Upper lobe of left lung (tissue), 6 donors: ENCODE data around the gene FCN1. TPM values are rescaled to one million over a fixed set of nuclear protein-coding genes. Genes with fewer than 3 reads are reported as not detected.

ENCODE experiments used
- ATAC-seq, 2 donors: fragments of 200-7000 bp; cut with Tn5 transposase; one replicate each; pipeline ENCODE4 v1.9.1; 2022; ENCODE audit warnings: mild to moderate bottlenecking in 2 of 2, moderate library complexity in 2 of 2; ENCODE audit not compliant: low FRiP score in 2 of 2
- DNase-seq, 2 donors: peaks; one replicate each; pipeline ENCODE4 v3.0.0-alpha.2; 2019 to 2020
- H3K27ac ChIP-seq, 4 donors: fragments of 200-600 bp; sonication (generic); one replicate each; pipeline ENCODE4 v1.5.1; 2016 to 2019
- H3K27me3 ChIP-seq, 4 donors: fragments of 200-600 bp; sonication (generic); one replicate each; pipeline ENCODE4 v1.5.1; 2017 to 2019
- H3K36me3 ChIP-seq, 4 donors: fragments of 200-600 bp; sonication (generic); one replicate each; pipeline ENCODE4 v1.5.1; 2016 to 2019
- H3K4me1 ChIP-seq, 4 donors: fragments of 200-600 bp; sonication (generic); one replicate each; pipeline ENCODE4 v1.5.1; 2018 to 2019
- H3K4me3 ChIP-seq, 4 donors: fragments of 200-600 bp; sonication (generic); one replicate each; pipeline ENCODE4 v1.5.1; 2017 to 2019; ENCODE audit warnings: mild to moderate bottlenecking in 2 of 4, moderate library complexity in 1 of 4
- H3K9me3 ChIP-seq, 4 donors: fragments of 200-600 bp; sonication (generic); one replicate each; pipeline ENCODE4 v1.5.1; 2018 to 2019
- EP300 ChIP-seq, 4 donors: sonication (generic); formaldehyde crosslinking; IDR thresholded peaks; one replicate each; pipeline ENCODE4 v1.5.1; 2017; ENCODE audit warnings: antibody characterized with exemption in 4 of 4, control low read depth in 2 of 4
- POLR2A ChIP-seq, 4 donors: fragments of 450-650 bp; IDR thresholded peaks; one replicate each; pipeline ENCODE4 v1.5.1; 2016 to 2017; ENCODE audit warnings: antibody characterized with exemption in 4 of 4, mild to moderate bottlenecking in 2 of 4
- POLR2AphosphoS5 ChIP-seq, 2 donors: sonication (generic); formaldehyde crosslinking; IDR thresholded peaks; one replicate each; pipeline ENCODE4 v1.5.1; 2017; ENCODE audit warnings: antibody characterized with exemption in 2 of 2
- WGBS, 2 donors: methylation state at CpG; one replicate each; pipeline ENCODE4 v1.1.5; 2017 to 2018; 5-methylcytosine and 5-hydroxymethylcytosine counted together
- total RNA-seq, 6 donors: library from RNA; depleted of rRNA in 4 of 6; stranded (reverse); fragments of >200 nt in 4 of 6; gene quantifications; one replicate each; pipeline versions ENCODE4 v1.1.0 to v1.2.1, GENCODE V29; 2016 to 2021
- TF ChIP-seq, protein P1 (sequence below), 6 experiments: fragments of 450-650 bp in 4 of 6; fragments of 200-600 bp in 2 of 6; sonication (generic) in 2 of 6; IDR thresholded peaks; one replicate each; pipeline ENCODE4 v1.5.1; 2016 to 2019; ENCODE audit warnings: antibody characterized with exemption in 6 of 6
- donor health status: DM: no; HTN: no; CAD: no; lungs with moderate emphysema.
- donor health status: DM: no; HTN: yes; CAD: no; lungs with severe emphysema.

FCN1 gene
- total RNA-seq, 6 donors from 2014 or later, result 11.5 to 147 (median 19.7) TPM

DNA sequence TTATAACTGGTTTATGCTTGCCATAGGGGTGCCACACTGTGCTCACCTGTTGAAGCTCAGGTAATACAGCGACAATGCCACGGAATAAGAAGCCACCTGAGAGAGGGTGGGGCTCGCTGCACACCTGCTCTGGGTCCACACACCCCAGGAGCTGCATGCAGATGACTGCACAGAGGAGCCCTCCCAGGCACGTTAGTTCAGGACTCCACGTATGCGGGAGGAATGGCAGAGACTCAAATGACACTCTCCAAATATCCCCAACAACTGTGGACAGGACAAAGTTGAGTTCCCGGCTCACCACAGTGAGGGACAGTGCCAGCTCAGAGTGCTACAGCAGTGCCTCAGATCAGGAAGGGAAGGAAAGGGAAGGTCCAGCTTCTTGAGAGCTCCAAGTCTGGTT lies 5.8 kb upstream of the FCN1 start:
- peak in 1 of 2 donors; percentile 20 for DNase-seq
- Histone ChIP-seq H3K27me3 (no peaks in the 10 kb centered on the region), H3K36me3 (no peaks in the 10 kb centered on the region)

DNA sequence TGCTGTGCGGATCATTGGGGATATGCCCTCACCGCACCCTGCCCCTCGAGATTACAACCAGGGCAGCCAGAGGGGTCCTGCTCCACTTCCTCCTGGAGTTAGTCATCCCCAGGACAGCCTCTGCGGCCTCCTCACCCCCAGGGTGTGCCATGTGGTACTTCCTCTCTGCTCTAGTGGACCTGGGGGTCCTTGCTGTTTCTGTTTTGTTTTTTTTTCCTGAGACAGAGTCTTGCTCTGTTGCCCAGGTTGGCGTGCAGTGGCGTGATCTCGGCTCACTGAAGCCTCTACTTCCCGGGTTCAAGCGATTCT lies 5.2 kb upstream of the FCN1 start:
- ATAC-seq, result peak; percentile 69 to 75
- DNase-seq, result peak in 1 of 2 donors; percentile 62
- 68 to 74% methylated on average over 9 of the region's 9 CpGs for WGBS, 2 donors
- H3K4me1 ChIP-seq, result peaks cover 0 to 13% (median 2%) of the 10 kb centered on the region in 4 donors
- no peaks in the 10 kb centered on the region for H3K36me3 ChIP-seq
- peaks cover 0 to 8% (median 4%) of the 10 kb centered on the region in 4 donors for H3K9me3 ChIP-seq
- no peak for TF ChIP-seq POLR2AphosphoS5 (IDR thresholded peaks at IDR 0.05)
- TF ChIP-seq, protein P1, sequence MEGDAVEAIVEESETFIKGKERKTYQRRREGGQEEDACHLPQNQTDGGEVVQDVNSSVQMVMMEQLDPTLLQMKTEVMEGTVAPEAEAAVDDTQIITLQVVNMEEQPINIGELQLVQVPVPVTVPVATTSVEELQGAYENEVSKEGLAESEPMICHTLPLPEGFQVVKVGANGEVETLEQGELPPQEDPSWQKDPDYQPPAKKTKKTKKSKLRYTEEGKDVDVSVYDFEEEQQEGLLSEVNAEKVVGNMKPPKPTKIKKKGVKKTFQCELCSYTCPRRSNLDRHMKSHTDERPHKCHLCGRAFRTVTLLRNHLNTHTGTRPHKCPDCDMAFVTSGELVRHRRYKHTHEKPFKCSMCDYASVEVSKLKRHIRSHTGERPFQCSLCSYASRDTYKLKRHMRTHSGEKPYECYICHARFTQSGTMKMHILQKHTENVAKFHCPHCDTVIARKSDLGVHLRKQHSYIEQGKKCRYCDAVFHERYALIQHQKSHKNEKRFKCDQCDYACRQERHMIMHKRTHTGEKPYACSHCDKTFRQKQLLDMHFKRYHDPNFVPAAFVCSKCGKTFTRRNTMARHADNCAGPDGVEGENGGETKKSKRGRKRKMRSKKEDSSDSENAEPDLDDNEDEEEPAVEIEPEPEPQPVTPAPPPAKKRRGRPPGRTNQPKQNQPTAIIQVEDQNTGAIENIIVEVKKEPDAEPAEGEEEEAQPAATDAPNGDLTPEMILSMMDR (IDR thresholded peaks at IDR 0.05), result no peak
- H3K27ac ChIP-seq, result peak overlapping the region in 3 of 4 donors; percentile 10 to 43 (median 17)
- H3K4me3 ChIP-seq, result no peak overlapping the region
- H3K27me3 ChIP-seq, result no peaks in the 10 kb centered on the region

More for the DNA sequence above, 5.8 kb upstream of the FCN1 start:
- Histone ChIP-seq H3K4me1 (peaks cover 0 to 13% (median 2%) of the 10 kb centered on the region in 4 donors), H3K4me3 (no peak overlapping the region), H3K9me3 (peaks cover 0 to 8% (median 4%) of the 10 kb centered on the region in 4 donors), H3K27ac (peak overlapping the region in 1 of 4 donors; percentile 43)
- peak in 1 of 2 donors; percentile 46 for ATAC-seq
- no peak for TF ChIP-seq EP300 (IDR thresholded peaks at IDR 0.05)
- no peak for TF ChIP-seq POLR2A (IDR thresholded peaks at IDR 0.05)
- no peak for TF ChIP-seq POLR2AphosphoS5 (IDR thresholded peaks at IDR 0.05)
- TF ChIP-seq, protein P1 (IDR thresholded peaks at IDR 0.05), result no peak
- WGBS, 2 donors, result 84% methylated on average over 7 of the region's 7 CpGs; no CpG with 5 or more reads in 1 of the 2 donors

DNA sequence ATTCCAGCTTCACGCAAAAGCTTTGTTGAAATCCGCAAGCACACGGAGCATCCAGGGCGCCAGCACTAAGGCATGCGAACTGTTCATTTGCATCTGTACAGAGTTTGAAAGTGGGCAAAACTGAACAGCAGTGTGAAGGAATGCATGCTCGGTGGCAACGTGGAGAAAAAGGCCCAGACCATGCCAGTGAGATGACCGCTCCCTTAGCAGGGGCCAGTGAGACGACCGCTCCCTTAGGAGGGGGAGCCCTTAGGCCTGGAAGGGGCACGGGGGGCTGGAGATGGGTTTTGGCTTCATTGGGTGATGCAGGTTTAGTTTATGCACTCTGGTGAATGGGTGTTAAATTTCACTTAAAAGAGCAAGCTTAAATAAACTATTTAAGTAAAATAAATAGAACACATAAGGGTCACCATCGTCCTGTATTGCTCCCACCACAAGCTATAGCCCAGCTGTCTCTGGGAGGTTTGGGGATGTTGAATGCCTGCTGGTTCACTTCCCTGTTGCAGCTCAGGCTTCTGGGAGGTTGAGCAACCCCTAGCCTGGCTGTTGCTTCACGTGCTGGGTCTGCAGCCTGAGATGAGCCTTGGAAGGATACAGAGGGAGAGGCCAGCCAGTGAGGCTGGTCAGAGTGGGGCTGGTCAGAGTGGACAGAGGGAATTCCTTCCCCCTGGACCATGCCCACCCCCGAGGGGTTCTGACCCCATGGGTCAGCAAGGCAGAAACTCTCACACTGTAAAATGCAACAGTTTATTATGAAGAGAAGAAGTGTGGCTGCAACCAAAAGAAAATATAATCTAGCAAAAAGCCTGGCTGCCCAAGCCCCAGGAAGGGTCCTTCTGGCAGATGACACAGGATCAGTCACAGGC lies 4.6 kb upstream of the FCN1 start:
- H3K4me1 ChIP-seq, result peaks cover 0 to 13% (median 2%) of the 10 kb centered on the region in 4 donors
- DNase-seq, result peak in 1 of 2 donors; percentile 83
- H3K4me3 ChIP-seq, result no peak overlapping the region
- 67 to 71% methylated on average over 14 of the region's 14 CpGs for WGBS, 2 donors
- H3K27me3 ChIP-seq, result no peaks in the 10 kb centered on the region
- peaks cover 0 to 8% (median 4%) of the 10 kb centered on the region in 4 donors for H3K9me3 ChIP-seq
- peak in 1 of 2 donors; percentile 84 for ATAC-seq
- no peaks in the 10 kb centered on the region for H3K36me3 ChIP-seq
- peak overlapping the region in 3 of 4 donors; percentile 10 to 43 (median 17) for H3K27ac ChIP-seq
- TF ChIP-seq POLR2A (IDR thresholded peaks at IDR 0.05), result no peak
- TF ChIP-seq EP300 (IDR thresholded peaks at IDR 0.05), result no peak
- TF ChIP-seq, protein P1 (IDR thresholded peaks at IDR 0.05), result no peak
- TF ChIP-seq POLR2AphosphoS5 (IDR thresholded peaks at IDR 0.05), result no peak

DNA sequence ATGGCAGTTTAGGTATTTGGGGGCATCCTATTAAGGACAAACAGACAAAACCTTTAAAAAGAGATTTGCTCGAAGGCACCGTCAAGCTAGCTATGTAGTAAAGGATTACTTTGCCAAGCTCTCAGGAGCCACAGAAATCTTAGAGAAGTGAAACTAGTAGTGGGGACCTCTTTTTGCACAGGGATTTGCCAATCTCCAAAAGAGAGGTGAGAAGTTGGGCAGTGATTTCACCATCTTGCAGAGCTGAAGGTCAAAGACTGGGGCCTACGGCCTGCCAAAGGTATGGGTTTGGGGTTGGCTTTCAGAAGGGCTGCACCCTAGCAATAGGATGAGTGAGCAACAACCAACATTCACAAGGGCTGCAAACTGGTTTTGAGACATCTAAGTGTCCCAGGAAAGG lies 1.6 kb upstream of the FCN1 start:
- TF ChIP-seq, protein P1 (IDR thresholded peaks at IDR 0.05), result no peak
- TF ChIP-seq EP300 (IDR thresholded peaks at IDR 0.05) (no peak), POLR2AphosphoS5 (IDR thresholded peaks at IDR 0.05) (no peak), POLR2A (IDR thresholded peaks at IDR 0.05) (no peak)
- peaks cover 0 to 13% (median 2%) of the 10 kb centered on the region in 4 donors for H3K4me1 ChIP-seq
- no peak overlapping the region for H3K27ac ChIP-seq
- ATAC-seq, result no peak
- H3K9me3 ChIP-seq, result peaks cover 0 to 8% (median 4%) of the 10 kb centered on the region in 4 donors
- no peak overlapping the region for H3K4me3 ChIP-seq
- WGBS, 2 donors, result 78 to 85% methylated on average over 3 of the region's 3 CpGs
- DNase-seq, result peak in 1 of 2 donors; percentile 18
- no peaks in the 10 kb centered on the region for H3K36me3 ChIP-seq
- H3K27me3 ChIP-seq, result no peaks in the 10 kb centered on the region
